T-helper 1 cell (primary cell): ENCODE data around the gene TAF6L.
"Not testable (repeated sequence)": the region's sequence is repeated elsewhere in the genome, so short reads cannot be mapped to it uniquely, and the experiment has no call there.

Experiments
- DNase-seq, 5 donors: peaks; one replicate each; pipeline ENCODE4 v3.0.0-alpha.2; 2012 to 2020
- total RNA-seq, 4 donors: gene quantifications; one replicate each; lab custom pipeline; 2026; lab: John Stamatoyannopoulos, UW

Gene TAF6L
- 9.6 to 17.2 (median 11.5) reads per million in 4 donors for total RNA-seq

GRCh38 chr11:62771144-62772021, at the start of gene TAF6L:
Gene TAF6L, plus strand, starts transcription at chr11:62771396. Its CDS starts 4,388 bp downstream, at chr11:62775784.
- peak; percentile 83 to 94 (median 84) for DNase-seq

GRCh38 chr11:62721994-62722393, 49.2 kb upstream of the TAF6L start:
- no peak for DNase-seq

DNA sequence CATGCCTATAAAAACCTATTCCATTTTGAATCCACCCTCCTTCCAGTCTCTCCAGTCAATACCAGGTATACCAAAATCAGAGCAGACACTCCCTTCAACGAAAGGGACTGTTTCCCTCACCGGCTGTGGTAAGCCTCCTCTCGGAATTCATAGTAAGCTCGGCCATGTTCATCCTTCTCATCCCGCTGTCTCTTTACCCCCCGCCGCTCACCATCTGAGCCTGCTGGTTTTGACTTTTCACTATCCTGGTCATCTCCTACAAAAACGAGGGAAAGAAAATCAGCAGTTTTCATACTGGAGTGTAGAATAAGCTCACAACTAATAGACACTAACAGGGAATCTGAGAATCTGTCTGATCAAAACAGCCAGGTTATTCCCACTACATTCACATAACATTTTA, 47.0 kb upstream of the TAF6L start:
- no peak for DNase-seq

GRCh38 chr11:62725646-62726045, 45.5 kb upstream of the TAF6L start:
- DNase-seq = no peak

DNA sequence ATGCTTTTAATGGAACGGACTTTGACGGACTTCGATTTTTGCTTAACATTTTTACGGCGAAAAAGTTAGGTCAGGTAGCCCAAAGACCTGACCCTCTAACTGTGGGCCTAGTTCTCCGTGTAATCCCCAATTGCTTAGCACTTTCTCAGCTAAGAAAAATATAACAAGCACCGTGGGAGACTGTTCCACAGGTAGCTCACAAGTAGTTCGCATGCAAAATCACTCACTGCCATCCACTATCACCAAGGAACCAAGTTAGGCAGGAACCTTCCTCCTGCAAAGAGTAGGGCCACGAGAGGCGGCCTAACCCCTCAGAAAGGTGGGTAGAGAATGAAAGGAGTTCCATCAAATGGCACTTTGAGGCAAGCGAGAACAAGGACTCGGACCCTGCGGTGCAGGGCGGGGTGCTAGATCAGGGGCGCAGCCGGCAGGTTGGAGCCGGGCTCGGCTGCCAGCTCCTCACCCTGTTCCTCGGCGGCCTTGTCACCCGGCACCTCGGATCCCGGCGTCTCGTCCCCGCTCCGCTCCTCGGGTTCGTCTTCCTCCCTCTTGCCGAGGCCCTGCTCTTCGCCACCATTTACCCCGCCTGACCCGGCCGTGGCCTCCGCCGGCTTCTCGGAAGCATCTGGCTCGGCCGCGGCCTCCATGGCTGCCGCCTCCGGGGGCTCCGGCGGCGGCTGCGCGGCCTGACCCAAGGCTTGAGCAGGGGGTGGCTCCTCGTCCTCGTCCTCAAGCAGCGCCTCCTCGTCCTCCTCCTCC, 44.9 kb upstream of the TAF6L start:
- DNase-seq = peak in 1 of 5 donors; percentile 23

DNA sequence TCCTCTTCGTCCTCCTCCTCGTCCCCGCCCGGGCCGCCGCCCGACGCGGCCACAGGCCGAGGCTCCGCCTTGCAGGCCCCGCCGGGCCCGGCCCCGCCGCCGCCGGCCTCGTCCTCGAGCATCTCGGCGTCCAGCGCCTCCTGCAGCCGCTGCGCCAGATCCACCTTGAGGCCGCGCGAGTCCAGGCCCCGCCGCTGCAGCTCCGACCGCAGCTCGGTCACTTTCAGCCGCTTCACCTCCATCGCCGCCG, 44.4 kb upstream of the TAF6L start:
- DNase-seq = no peak

- DNase-seq = peak; percentile 98 to 99 (median 99)
Measured at GRCh38 chr11:62727165-62727871, 43.9 kb upstream of the TAF6L start, which contains the start of gene HNRNPUL2. Gene HNRNPUL2, minus strand, starts transcription at chr11:62727457. Its CDS starts 301 bp downstream, at chr11:62727156.

- peak; percentile 69 to 96 (median 81) for DNase-seq
Measured at GRCh38 chr11:62727872-62728170, 43.4 kb upstream of the TAF6L start.

DNA sequence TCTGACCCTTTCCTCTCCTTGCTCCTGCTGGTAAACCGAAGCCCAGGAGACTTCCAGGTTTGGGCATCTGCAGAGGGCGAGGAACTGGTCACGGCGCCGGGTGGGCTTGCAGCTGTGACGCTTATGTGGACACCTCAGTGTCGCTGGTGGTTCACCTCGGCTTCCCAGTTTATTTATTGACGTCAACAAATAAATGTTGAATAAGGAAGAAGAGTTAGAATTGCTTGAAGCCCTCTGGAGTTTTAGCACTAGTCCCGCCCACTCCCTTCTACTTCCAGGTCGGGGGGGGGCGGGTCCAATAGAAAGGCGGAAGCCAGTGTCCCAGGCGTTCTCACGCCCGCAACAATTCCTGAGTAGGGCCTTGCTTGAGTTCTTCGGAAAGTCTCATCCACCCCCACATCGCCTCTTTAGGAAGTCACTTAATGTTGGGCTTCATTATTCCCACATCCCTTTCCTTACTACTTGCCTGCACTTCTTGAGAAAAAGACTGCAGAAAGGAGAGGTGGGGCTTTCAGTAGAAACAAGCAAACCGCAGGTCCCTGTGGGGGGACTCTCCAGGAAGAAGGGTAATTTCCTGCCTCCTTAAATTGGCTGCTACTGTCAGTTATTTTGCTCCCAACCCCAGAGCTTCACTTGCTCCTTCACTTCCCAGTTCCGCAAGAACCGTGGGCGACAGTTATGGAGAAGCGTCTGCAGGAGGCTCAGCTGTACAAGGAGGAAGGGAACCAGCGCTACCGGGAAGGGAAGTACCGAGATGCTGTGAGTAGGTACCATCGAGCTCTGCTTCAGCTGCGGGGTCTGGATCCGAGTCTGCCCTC, 42.8 kb upstream of the TAF6L start, which contains the start of gene TTC9C:
TTC9C (plus strand) TSS at position 316 of the 818 bp plus-strand sequence; CDS start at position 679, 363 bp downstream.
- DNase-seq = peak; percentile 68 to 87 (median 82)

DNA sequence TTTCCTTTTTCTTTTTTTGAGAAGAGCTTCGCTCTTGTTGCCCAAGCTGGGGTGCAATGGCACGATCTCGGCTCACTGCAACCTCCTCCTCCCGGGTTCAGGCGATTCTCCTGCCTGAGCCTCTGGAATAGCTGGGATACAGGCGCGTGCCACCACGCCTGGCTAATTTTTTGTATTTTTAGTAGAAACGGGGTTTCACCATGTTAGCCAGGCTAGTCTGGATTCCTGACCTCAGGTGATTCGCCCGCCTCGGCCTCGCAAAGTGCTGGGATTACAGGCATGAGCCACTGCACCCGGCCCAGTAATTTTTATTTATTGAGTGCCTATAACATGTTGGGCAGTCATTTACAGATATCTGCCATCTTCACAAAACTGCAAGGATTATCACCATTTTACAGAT, 41.1 kb upstream of the TAF6L start:
- DNase-seq = not testable (repeated sequence)

- DNase-seq = peak in 1 of 5 donors; percentile 42
Measured at GRCh38 chr11:62732830-62733229, 38.4 kb upstream of the TAF6L start.

- no peak for DNase-seq
Measured at GRCh38 chr11:62737196-62737595, 34.0 kb upstream of the TAF6L start.

DNA sequence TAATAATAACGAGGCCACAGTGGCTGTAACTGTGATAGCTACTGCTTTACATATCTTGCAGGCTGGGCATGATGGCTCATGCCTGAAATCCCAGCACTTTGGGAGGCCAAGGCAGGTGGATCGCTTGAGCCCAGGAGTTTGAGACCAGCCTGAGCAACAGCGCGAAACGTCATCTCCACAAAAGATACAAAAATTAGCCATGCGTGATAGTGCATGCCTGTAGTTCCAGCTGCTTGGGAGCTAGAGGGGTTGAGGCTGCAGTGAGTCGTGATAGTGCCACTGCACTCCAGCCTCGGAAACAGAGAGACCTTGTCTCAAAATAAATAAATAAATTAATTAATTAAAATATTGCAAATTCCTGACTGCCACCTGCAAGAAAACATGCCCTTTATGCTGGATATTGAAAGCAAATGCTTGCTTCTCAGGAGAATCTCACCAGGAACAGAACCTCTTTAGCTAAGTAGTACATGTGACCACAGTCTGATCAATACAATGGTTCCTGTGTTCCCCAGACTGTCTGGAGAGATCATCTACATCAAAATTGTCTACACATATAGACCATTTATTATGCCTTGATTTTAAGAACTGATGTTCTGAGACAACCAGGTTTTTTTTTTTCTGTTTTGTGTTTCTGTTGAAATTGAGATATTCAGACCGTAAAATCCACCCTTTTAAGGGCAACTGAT, 23.6 kb upstream of the TAF6L start:
- DNase-seq = no peak

- not testable (repeated sequence) for DNase-seq
Measured at GRCh38 chr11:62749931-62750330, 21.3 kb upstream of the TAF6L start.

DNA sequence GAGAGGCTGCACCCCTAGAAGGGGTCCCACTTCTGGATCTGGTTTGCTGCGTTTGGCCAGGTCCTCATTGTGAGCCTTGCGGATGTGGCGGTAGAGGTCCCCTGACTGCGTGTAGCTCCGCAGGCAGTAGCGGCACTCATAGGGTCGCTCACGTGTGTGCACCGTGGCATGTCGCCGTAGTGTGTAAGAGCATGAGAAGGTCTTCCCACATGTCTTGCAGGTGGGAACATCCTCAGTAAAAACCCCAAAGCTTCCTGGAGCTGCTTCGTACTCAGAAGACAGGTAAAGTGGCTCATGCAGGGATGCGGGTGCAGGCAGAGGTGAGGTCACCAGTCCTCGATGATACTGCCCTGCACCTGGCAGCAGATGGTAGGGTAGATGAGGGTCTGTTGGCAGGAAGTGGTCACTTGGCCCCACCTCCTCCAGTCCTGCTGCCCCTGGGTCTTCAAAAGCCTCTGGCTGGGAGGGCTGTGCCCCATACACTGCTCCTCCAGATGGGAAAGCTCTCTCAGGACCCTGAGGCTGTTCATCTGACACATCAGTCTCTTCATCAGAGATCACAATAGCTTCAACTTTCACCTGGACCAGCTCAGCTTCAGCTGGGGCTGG, 18.9 kb upstream of the TAF6L start:
- DNase-seq = no peak

- no peak for DNase-seq
Measured at GRCh38 chr11:62752994-62753735, 18.0 kb upstream of the TAF6L start.

GRCh38 chr11:62753736-62754603, 17.2 kb upstream of the TAF6L start, which contains the start of gene ZBTB3:
Gene ZBTB3, minus strand, starts transcription at chr11:62754160. Its CDS starts 496 bp downstream, at chr11:62753664.
- DNase-seq = peak; percentile 92 to 100 (median 95)

DNA sequence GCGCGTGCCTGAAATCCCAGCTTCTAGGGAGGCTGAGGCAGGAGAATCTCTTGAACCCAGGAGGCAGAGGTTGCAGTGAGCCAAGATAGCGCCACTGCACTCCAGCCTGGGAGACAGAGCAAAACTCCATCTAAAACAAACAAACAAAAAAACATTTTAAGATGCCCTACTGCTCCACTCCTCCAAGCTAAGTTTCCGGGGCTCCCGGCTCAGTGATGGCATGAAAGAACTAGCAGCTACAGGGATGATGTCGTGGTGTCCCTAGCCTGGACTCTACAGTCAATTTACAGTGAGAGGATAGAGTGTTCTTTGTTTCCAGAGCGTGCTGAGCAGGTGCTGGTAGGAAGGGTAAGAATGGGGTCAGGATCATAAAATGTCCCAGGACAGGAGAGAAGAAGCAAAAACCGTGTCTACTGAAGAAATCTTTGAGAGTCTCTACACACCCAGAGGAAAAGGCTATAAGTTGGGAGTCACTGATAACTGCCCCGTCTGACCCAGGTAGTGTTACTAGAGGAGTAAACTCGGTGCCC, 16.0 kb upstream of the TAF6L start:
- DNase-seq = no peak
